ENCODE data around the gene SH3RF1.

SH3RF1 gene

GRCh38 chr4:169271692-169272007, 894 bp upstream of the SH3RF1 start:
- H3K27me3 ChIP-seq (ENCODE audit: control insufficient read depth, insufficient read depth, low read length) = no peaks in the 10 kb centered on the region
- peak overlapping the region; percentile 98 for H2AFZ ChIP-seq
- no peaks in the 10 kb centered on the region for H3K79me2 ChIP-seq
- H3K9ac ChIP-seq = no peak overlapping the region
- peak overlapping the region; percentile 91 for H3K4me2 ChIP-seq (ENCODE audit: low read length)
- no peak overlapping the region for H3K27ac ChIP-seq
- H3K4me3 ChIP-seq (ENCODE audit: low read depth, low read length) = peak overlapping the region; percentile 76
- TF ChIP-seq CTCF (IDR thresholded peaks at IDR 0.05) = no peak
- peaks cover 3% of the 10 kb centered on the region for H3K4me1 ChIP-seq
- no peaks in the 10 kb centered on the region for H3K9me3 ChIP-seq (ENCODE audit: control insufficient read depth, low read length)
- no peaks in the 10 kb centered on the region for H3K36me3 ChIP-seq (ENCODE audit: control insufficient read depth, insufficient read depth, low read length)

- no peaks in the 10 kb centered on the region for H3K9me3 ChIP-seq (ENCODE audit: control insufficient read depth, low read length)
- peak overlapping the region; percentile 91 for H3K4me2 ChIP-seq (ENCODE audit: low read length)
- H3K9ac ChIP-seq = peak overlapping the region; percentile 76
- H3K4me3 ChIP-seq (ENCODE audit: low read depth, low read length) = peak overlapping the region; percentile 76
- no peaks in the 10 kb centered on the region for H3K36me3 ChIP-seq (ENCODE audit: control insufficient read depth, insufficient read depth, low read length)
- no peaks in the 10 kb centered on the region for H3K79me2 ChIP-seq
- H3K27ac ChIP-seq = peak overlapping the region; percentile 79
- no peaks in the 10 kb centered on the region for H3K27me3 ChIP-seq (ENCODE audit: control insufficient read depth, insufficient read depth, low read length)
- TF ChIP-seq CTCF (IDR thresholded peaks at IDR 0.05) = no peak
- peak overlapping the region; percentile 93 for H2AFZ ChIP-seq
- peaks cover 3% of the 10 kb centered on the region for H3K4me1 ChIP-seq
These were observed 593 bp downstream of the SH3RF1 start for GRCh38 chr4:169269916-169270809.

- no peak for TF ChIP-seq CTCF (IDR thresholded peaks at IDR 0.05)
- H3K9ac ChIP-seq = no peak overlapping the region
- no peaks in the 10 kb centered on the region for H3K9me3 ChIP-seq (ENCODE audit: control insufficient read depth, low read length)
- H3K79me2 ChIP-seq = peaks cover 10% of the 10 kb centered on the region
- H3K36me3 ChIP-seq (ENCODE audit: control insufficient read depth, insufficient read depth, low read length) = no peaks in the 10 kb centered on the region
- H2AFZ ChIP-seq = peak overlapping the region; percentile 93
- no peak overlapping the region for H3K27ac ChIP-seq
- H3K4me3 ChIP-seq (ENCODE audit: low read depth, low read length) = peak overlapping the region; percentile 76
- no peaks in the 10 kb centered on the region for H3K27me3 ChIP-seq (ENCODE audit: control insufficient read depth, insufficient read depth, low read length)
- peaks cover 3% of the 10 kb centered on the region for H3K4me1 ChIP-seq
- peak overlapping the region; percentile 91 for H3K4me2 ChIP-seq (ENCODE audit: low read length)
These were observed 1.6 kb downstream of the SH3RF1 start for GRCh38 chr4:169268951-169269760.

GRCh38 chr4:169267070-169267469, 3.7 kb downstream of the SH3RF1 start:
- TF ChIP-seq CTCF (IDR thresholded peaks at IDR 0.05) = no peak

More at GRCh38 chr4:169267070-169267469, 3.7 kb downstream of the SH3RF1 start:
- Histone ChIP-seq H2AFZ (no peak overlapping the region), H3K4me2 (ENCODE audit: low read length) (no peak overlapping the region), H3K4me1 (peaks cover 3% of the 10 kb centered on the region), H3K9ac (no peak overlapping the region), H3K4me3 (ENCODE audit: low read depth, low read length) (no peak overlapping the region), H3K27ac (no peak overlapping the region), H3K9me3 (ENCODE audit: control insufficient read depth, low read length) (no peaks in the 10 kb centered on the region), H3K79me2 (peaks cover 24% of the 10 kb centered on the region), H3K36me3 (ENCODE audit: control insufficient read depth, insufficient read depth, low read length) (no peaks in the 10 kb centered on the region), H3K27me3 (ENCODE audit: control insufficient read depth, insufficient read depth, low read length) (no peaks in the 10 kb centered on the region)
